A549 (cell line): ENCODE results near the gene MINDY3. TPM values are rescaled to one million over a fixed set of nuclear protein-coding genes. Genes with fewer than 3 reads are reported as not detected.

Experiments used
- ATAC-seq, 2 experiments: fragments of 200-7000 bp in 1 of 2; fragments of >200 bp in 1 of 2; cut with Nextera tagmentation in 1 of 2; cut with Tn5 transposase in 1 of 2; 3 replicates each; pipeline versions ENCODE4 v1.8.0 to v1.9.1; 2018 to 2020; ENCODE audit warnings: mild to moderate bottlenecking in 1 of 2, moderate library complexity in 1 of 2
- CTCF ChIA-PET: fragments of 300-600 bp; sonication (Branson Sonifier 250); formaldehyde crosslinking; extraction: SDS; loops from one replicate; lab custom pipeline; 2021; ENCODE audit warnings: antibody characterized with exemption, inconsistent platforms; lab: Yijun Ruan, JAX
- POLR2A ChIA-PET: fragments of 350-600 bp; formaldehyde crosslinking; extraction: SDS; loops from one replicate; lab custom pipeline; 2021; ENCODE audit warnings: antibody characterized with exemption, inconsistent platforms; lab: Yijun Ruan, JAX
- DNase-seq, 2 experiments: peaks; one replicate each; pipeline versions ENCODE4 v3.0.0 to v3.0.0-alpha.2; 2011 to 2016; ENCODE audit warnings: low read depth in 1 of 2, low spot score in 1 of 2
- FAIRE-seq: peaks from 2 replicates; lab custom pipeline; 2011; peaks lifted over from hg19 to GRCh38; lab: Jason Lieb, UNC
- H3K27ac ChIP-seq, 2 experiments: fragments of >200 bp; sonication (Bioruptor Twin); formaldehyde crosslinking; 3 replicates each; pipeline ENCODE4 v1.5.1; 2016 to 2017
- H3K4me1 ChIP-seq: fragments of >200 bp; sonication (Bioruptor Twin); formaldehyde crosslinking; 3 replicates; pipeline ENCODE4 v1.6.1; 2016
- H3K4me2 ChIP-seq: fragments of >200 bp; sonication (Bioruptor Twin); formaldehyde crosslinking; 3 replicates; pipeline ENCODE4 v1.6.1; 2016
- H3K4me3 ChIP-seq: fragments of >200 bp; sonication (Bioruptor Twin); formaldehyde crosslinking; 3 replicates; pipeline ENCODE4 v1.5.1; 2016
- H3K9me3 ChIP-seq: fragments of >200 bp; sonication (Bioruptor Twin); formaldehyde crosslinking; 3 replicates; pipeline ENCODE4 v1.6.1; 2016
- CBX2 ChIP-seq: fragments of 200-600 bp; sonication (generic); IDR thresholded peaks from 2 replicates; pipeline ENCODE4 v1.6.1; 2016; ENCODE audit warnings: low read depth, mild to moderate bottlenecking, borderline replicate concordance
- CTCF ChIP-seq: fragments of >200 bp; sonication (Bioruptor Twin); formaldehyde crosslinking; IDR thresholded peaks from 3 replicates; pipeline ENCODE4 v1.5.1; 2016
- E2F6 ChIP-seq: IDR thresholded peaks from 2 replicates; pipeline ENCODE4 v1.6.1; 2012; ENCODE audit warnings: low read depth, borderline replicate concordance
- ELK1 ChIP-seq: fragments of 150-350 bp; IDR thresholded peaks from 2 replicates; pipeline ENCODE4 v1.6.1; 2014; ENCODE audit warnings: low read depth, mild to moderate bottlenecking, low read length
- FOSL2 ChIP-seq, 2 experiments: fragments of 450-650 bp in 1 of 2; fragments of >200 bp in 1 of 2; sonication (Bioruptor Twin) in 1 of 2; formaldehyde crosslinking; IDR thresholded peaks; 2 replicates each; pipeline versions ENCODE4 v1.5.0 to v1.6.1; 2016 to 2020; ENCODE audit warnings: mild to moderate bottlenecking in 1 of 2, moderate library complexity in 1 of 2
- FOXS1 ChIP-seq: fragments of 250-450 bp; sonication (Bioruptor Pico); IDR thresholded peaks from 2 replicates; pipeline ENCODE4 v1.5.0; 2020; ENCODE audit warnings: mild to moderate bottlenecking, moderate library complexity
- GATA3 ChIP-seq: IDR thresholded peaks from 2 replicates; pipeline ENCODE4 v1.6.1; 2012; ENCODE audit warnings: borderline replicate concordance
- HDAC2 ChIP-seq: fragments of 200-600 bp; sonication (generic); IDR thresholded peaks from 2 replicates; pipeline ENCODE4 v1.6.1; 2016
- HES2 ChIP-seq: fragments of >200 bp; sonication (Bioruptor Twin); formaldehyde crosslinking; IDR thresholded peaks from 2 replicates; pipeline ENCODE4 v1.6.1; 2016
- HEYL ChIP-seq: fragments of 250-450 bp; sonication (Bioruptor Pico); IDR thresholded peaks from 2 replicates; pipeline ENCODE4 v1.8.0; 2021; ENCODE audit warnings: mild to moderate bottlenecking, moderate library complexity
- HMGXB4 ChIP-seq: fragments of 250-450 bp; sonication (Bioruptor Pico); IDR thresholded peaks from 2 replicates; pipeline ENCODE4 v1.5.0; 2021; ENCODE audit warnings: mild to moderate bottlenecking, moderate library complexity, borderline replicate concordance
- HOXB13 ChIP-seq: fragments of 250-450 bp; sonication (Bioruptor Pico); IDR thresholded peaks from 2 replicates; pipeline ENCODE4 v1.5.0; 2020; ENCODE audit warnings: low read depth, mild to moderate bottlenecking, moderate library complexity
- HOXB5 ChIP-seq: fragments of 250-450 bp; sonication (Bioruptor Pico); IDR thresholded peaks from 2 replicates; pipeline ENCODE4 v1.5.0; 2020; ENCODE audit warnings: mild to moderate bottlenecking, moderate library complexity
- MAZ ChIP-seq: fragments of 150-350 bp; IDR thresholded peaks from 2 replicates; pipeline ENCODE4 v1.6.1; 2014; ENCODE audit warnings: antibody characterized with exemption, low read depth, low read length, borderline replicate concordance
- NPAS2 ChIP-seq: fragments of 250-450 bp; sonication (Bioruptor Pico); IDR thresholded peaks from 2 replicates; pipeline ENCODE4 v1.8.0; 2022; ENCODE audit warnings: mild to moderate bottlenecking, moderate library complexity, borderline replicate concordance
- RAD21 ChIP-seq, 2 experiments: fragments of >200 bp in 1 of 2; sonication (Bioruptor Twin) in 1 of 2; formaldehyde crosslinking in 1 of 2; IDR thresholded peaks in 1 of 2; conservative IDR thresholded peaks in 1 of 2; 2 replicates in 1 of 2; 3 replicates in 1 of 2; pipeline ENCODE4 v1.6.1; 2012 to 2018; ENCODE audit warnings: inconsistent platforms in 1 of 2
- SREBF2 ChIP-seq: fragments of 450-650 bp; IDR thresholded peaks from 2 replicates; pipeline ENCODE4 v1.6.1; 2014; ENCODE audit warnings: mild to moderate bottlenecking, moderate library complexity
- TP53 ChIP-seq: fragments of 250-450 bp; sonication (Bioruptor Pico); IDR thresholded peaks from 2 replicates; pipeline ENCODE4 v1.5.0; 2021; ENCODE audit warnings: mild to moderate bottlenecking, moderate library complexity
- ZC3H11A ChIP-seq: fragments of 450-650 bp; IDR thresholded peaks from 2 replicates; pipeline ENCODE4 v1.6.1; 2014; ENCODE audit warnings: antibody characterized with exemption, mild to moderate bottlenecking
- ZNF302 ChIP-seq: fragments of 250-450 bp; sonication (Bioruptor Pico); IDR thresholded peaks from 2 replicates; pipeline ENCODE4 v1.9.0; 2021; ENCODE audit warnings: inconsistent platforms, mild to moderate bottlenecking, moderate library complexity
- WGBS: methylation state at CpG from one replicate; pipeline ENCODE4 v1.1.6; 2017; ENCODE audit errors: missing lambda C conversion rate; 5-methylcytosine and 5-hydroxymethylcytosine counted together
- polyA plus RNA-seq, 4 experiments: library from polyadenylated mRNA; depleted of rRNA in 3 of 4; stranded (reverse); fragments of >200 nt; fragmentation: RNase III in 1 of 4; extraction: RNeasy Plus Mini Kit Qiagen cat#74134 plus additional on column Dnase treatment in 1 of 4; gene quantifications; 2 replicates in 3 of 4; 3 replicates in 1 of 4; pipeline ENCODE4 v1.2.3, GENCODE V29; 2011 to 2017

The MINDY3 gene
- polyA plus RNA-seq, 2 of the 4 experiments (the other 2 are of a cell fraction): 14.4 to 25.3 TPM

GRCh38 chr10:15901889-15902288 is 41.6 kb upstream of the MINDY3 start:
- ChIA-PET CTCF (interaction anchor here (0.5 to 2.0 kb wide), 32 partner anchors 10 to 1357 kb away, joined by 3 to 16 read pairs (median 4); no protein-coding TSS in a partner anchor), POLR2A (no interaction called here)
- TF ChIP-seq TP53 (no peak), ZC3H11A (no peak), SREBF2 (no peak)
- FAIRE-seq (no peak), DNase-seq (no peak), ATAC-seq (0 out of 6 replicates have a peak, but pooled peaks of 1 of the 2 experiments have one; percentile 19)
- Histone ChIP-seq H3K4me1 (no peaks in the 10 kb centered on the region), H3K4me2 (no peak overlapping the region), H3K4me3 (no peak overlapping the region), H3K9me3 (no peaks in the 10 kb centered on the region), H3K27ac (no peak overlapping the region)
- WGBS: 0% methylated on average over 3 of the region's 3 CpGs

- WGBS: 6% methylated on average over 4 of the region's 4 CpGs
- ChIA-PET POLR2A (no interaction called here), CTCF (no interaction called here)
- DNase-seq (peak in 1 of 2 experiments; percentile 13), ATAC-seq (peak; percentile 62 to 79; a peak in 3 of 6 replicates), FAIRE-seq (no peak)
- Histone ChIP-seq H3K9me3 (no peaks in the 10 kb centered on the region), H3K4me3 (no peak overlapping the region), H3K4me1 (no peaks in the 10 kb centered on the region), H3K27ac (no peak overlapping the region), H3K4me2 (peak overlapping the region; percentile 20; the same call in 1 of the 3 replicates)
- TF ChIP-seq HEYL (CRISPR knock-in tag) (no peak), RAD21 (conservative IDR thresholded peaks at IDR 0.05 in 1 of 2, IDR thresholded peaks at IDR 0.05 in 1 of 2) (no peak), NPAS2 (no peak), HOXB13 (CRISPR knock-in tag) (no peak), HMGXB4 (CRISPR knock-in tag) (no peak), HES2 (no peak), ZC3H11A (no peak), CBX2 (no peak), GATA3 (no peak), ZNF302 (CRISPR knock-in tag) (no peak)
Observed at GRCh38 chr10:15898046-15898445, 37.7 kb upstream of the MINDY3 start.

- WGBS: 5% methylated on average over 3 of the region's 3 CpGs
- TF ChIP-seq ZNF302 (CRISPR knock-in tag): no peak
- TF ChIP-seq FOSL2 (IDR thresholded peaks at IDR 0.05): no peak
- TF ChIP-seq FOSL2 (CRISPR knock-in tag; IDR thresholded peaks at IDR 0.05): peak; percentile 42
- no peak overlapping the region for H3K27ac ChIP-seq
- H3K9me3 ChIP-seq: no peaks in the 10 kb centered on the region
- no peaks in the 10 kb centered on the region for H3K4me1 ChIP-seq
- peak overlapping the region; percentile 20; the same call in 1 of the 3 replicates for H3K4me2 ChIP-seq
- CTCF ChIA-PET: interaction anchor here (0.6 to 1.0 kb wide), 2 partner anchors 18 to 876 kb away, joined by 3 read pairs; no protein-coding TSS in a partner anchor
- POLR2A ChIA-PET: no interaction called here
- FAIRE-seq: no peak
- ATAC-seq: peak; percentile 56 to 69; a peak in 3 of 6 replicates
- H3K4me3 ChIP-seq: no peak overlapping the region
- peak in 1 of 2 experiments; percentile 36 for DNase-seq
Observed at GRCh38 chr10:15897287-15897686, 37.0 kb upstream of the MINDY3 start.

GRCh38 chr10:15896654-15897053 is 36.3 kb upstream of the MINDY3 start:
- Histone ChIP-seq H3K4me2 (no peak overlapping the region), H3K4me1 (no peaks in the 10 kb centered on the region), H3K9me3 (no peaks in the 10 kb centered on the region), H3K4me3 (no peak overlapping the region), H3K27ac (no peak overlapping the region)
- ChIA-PET POLR2A (no interaction called here), CTCF (interaction anchor here (0.6 to 1.0 kb wide), 2 partner anchors 17 to 877 kb away, joined by 3 read pairs; no protein-coding TSS in a partner anchor)
- WGBS: 57% methylated on average over 4 of the region's 4 CpGs
- ATAC-seq (no peak), FAIRE-seq (no peak), DNase-seq (no peak)
- TF ChIP-seq E2F6 (no peak), ELK1 (no peak), HDAC2 (no peak), CTCF (no peak), MAZ (no peak), FOXS1 (CRISPR knock-in tag) (no peak), HOXB5 (CRISPR knock-in tag) (no peak)
